ENCODE measurements around the gene SRD5A3.
"Not testable (repeated sequence)": the region's sequence is repeated elsewhere in the genome, so short reads cannot be mapped to it uniquely, and the experiment has no call there.

The SRD5A3 gene

DNA sequence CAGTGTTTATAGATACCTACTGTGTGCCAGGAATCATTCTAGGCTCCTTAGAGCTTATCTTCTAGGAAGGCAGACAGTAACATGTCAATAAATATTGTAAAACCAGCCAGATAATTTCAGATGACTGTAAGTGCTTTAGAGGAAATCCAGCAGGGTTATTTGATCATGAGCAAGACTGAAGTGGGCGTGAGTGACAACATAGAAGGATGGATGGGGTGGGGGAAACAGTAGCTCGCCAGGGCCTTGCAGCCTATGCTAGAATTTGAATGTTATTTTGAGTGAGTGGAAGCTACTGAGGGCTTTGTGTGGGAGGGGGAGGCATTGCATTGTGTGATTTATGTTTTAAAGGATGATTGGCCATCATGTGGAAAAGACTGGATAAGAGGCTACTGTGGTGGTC, 6.7 kb downstream of the SRD5A3 start:
- no peak overlapping the region for H3K4me3 ChIP-seq (ENCODE audit: low read depth, low read length)
- in situ Hi-C loops (cut with HindIII; ENCODE audit: low sequenced_read_pairs), result no loop called here
- no peak for DNase-seq (ENCODE audit: low read depth, low spot score)
- TF ChIP-seq, protein P1, sequence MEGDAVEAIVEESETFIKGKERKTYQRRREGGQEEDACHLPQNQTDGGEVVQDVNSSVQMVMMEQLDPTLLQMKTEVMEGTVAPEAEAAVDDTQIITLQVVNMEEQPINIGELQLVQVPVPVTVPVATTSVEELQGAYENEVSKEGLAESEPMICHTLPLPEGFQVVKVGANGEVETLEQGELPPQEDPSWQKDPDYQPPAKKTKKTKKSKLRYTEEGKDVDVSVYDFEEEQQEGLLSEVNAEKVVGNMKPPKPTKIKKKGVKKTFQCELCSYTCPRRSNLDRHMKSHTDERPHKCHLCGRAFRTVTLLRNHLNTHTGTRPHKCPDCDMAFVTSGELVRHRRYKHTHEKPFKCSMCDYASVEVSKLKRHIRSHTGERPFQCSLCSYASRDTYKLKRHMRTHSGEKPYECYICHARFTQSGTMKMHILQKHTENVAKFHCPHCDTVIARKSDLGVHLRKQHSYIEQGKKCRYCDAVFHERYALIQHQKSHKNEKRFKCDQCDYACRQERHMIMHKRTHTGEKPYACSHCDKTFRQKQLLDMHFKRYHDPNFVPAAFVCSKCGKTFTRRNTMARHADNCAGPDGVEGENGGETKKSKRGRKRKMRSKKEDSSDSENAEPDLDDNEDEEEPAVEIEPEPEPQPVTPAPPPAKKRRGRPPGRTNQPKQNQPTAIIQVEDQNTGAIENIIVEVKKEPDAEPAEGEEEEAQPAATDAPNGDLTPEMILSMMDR (IDR thresholded peaks at IDR 0.05; ENCODE audit: low read depth, low read length), result no peak

DNA sequence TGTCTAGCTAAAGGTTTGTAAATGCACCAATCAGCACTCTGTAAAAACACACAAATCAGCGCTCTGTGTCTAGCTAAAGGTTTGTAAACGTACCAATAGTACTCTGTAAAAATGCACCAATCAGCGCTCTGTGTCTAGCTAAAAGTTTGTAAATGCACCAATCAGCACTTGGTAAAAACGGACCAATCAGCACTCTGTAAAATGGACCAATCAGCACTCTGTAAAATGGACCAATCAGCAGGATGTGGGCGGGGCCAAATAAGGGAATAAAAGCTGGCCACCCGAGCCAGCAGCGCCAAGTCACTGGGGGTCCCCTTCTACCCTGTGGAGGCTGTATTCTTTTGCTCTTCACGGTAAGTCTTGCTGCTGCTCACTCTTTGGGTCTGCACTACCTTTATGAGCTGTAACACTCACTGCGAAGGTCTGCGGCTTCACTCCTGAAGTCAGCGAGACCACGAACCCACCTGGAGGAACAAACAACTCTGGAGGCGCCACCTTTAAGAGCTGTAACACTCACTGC, 7.2 kb downstream of the SRD5A3 start:
- DNase-seq (ENCODE audit: low read depth, low spot score); in situ Hi-C loops (cut with HindIII; ENCODE audit: low sequenced_read_pairs): not testable (repeated sequence)

DNA sequence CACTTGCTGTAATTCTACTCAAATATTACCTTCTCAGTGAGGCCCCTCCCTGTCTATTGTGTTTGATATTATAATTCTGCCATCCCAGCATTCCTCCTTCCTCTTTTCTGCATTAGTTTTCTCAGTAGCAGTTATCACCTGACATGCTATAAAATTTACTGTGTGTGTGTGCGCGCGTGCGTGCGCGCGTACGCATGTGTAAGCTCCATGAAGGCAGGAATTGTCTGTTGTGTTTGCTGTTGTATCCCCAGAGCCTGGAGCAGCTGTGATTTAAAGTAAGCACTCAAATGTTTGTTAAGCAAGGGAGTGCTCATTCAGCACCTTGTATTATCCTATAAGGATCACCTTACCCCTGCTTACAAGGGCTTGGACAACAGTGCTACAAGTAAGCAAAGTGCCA, 8.6 kb downstream of the SRD5A3 start:
- in situ Hi-C loops (cut with HindIII; ENCODE audit: low sequenced_read_pairs), result no loop called here
- TF ChIP-seq, protein P1 (IDR thresholded peaks at IDR 0.05; ENCODE audit: low read depth, low read length), result no peak
- H3K4me3 ChIP-seq (ENCODE audit: low read depth, low read length), result no peak overlapping the region
- no peak for DNase-seq (ENCODE audit: low read depth, low spot score)

More for the DNA sequence above, 7.2 kb downstream of the SRD5A3 start:
- not testable (repeated sequence) for H3K4me3 ChIP-seq (ENCODE audit: low read depth, low read length)

DNA sequence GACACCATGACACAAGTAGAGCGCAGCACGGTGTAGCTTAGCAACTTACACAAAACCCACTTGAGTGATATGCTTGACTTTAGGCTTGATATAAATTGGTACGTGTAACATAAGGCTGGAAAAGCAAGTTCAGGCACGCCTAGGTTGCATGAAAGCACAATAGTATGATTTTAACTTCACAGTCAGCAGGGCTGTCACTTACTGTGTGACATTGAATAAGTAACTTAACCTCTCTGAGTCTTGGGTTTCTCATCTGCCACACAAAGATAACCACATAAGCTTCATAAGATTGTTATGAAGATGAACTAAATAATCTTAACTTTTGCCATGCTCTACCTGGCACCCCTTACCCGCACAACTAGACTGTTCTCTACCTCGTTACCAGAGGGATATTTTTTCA, 9.5 kb downstream of the SRD5A3 start:
- in situ Hi-C loops (cut with HindIII; ENCODE audit: low sequenced_read_pairs), result no loop called here
- no peak for DNase-seq (ENCODE audit: low read depth, low spot score)
- TF ChIP-seq, protein P1 (IDR thresholded peaks at IDR 0.05; ENCODE audit: low read depth, low read length), result no peak
- no peak overlapping the region for H3K4me3 ChIP-seq (ENCODE audit: low read depth, low read length)

DNA sequence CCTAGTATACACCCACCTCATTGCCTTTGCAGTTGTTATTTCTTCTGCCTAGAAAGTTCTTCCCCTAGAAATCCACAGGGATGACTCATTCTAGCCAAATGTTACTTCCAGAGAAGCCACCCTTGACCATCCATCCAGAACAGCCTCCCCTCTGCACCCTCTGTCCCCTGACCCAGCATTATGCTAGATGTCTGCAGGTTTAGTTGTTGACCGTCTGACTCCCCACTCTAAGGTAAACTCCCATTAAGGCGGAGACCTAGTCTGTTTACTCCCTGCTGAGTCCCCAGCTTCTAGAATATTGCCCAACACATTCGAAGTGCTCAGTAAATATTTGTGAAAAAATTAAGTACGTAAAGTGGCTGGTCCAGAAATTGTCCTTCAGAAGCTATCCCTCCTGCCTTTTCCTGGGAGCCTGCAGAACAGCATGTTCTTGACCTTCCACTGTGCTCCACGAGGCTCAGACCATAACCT, 11.0 kb downstream of the SRD5A3 start:
- in situ Hi-C loops (cut with HindIII; ENCODE audit: low sequenced_read_pairs), result no loop called here
- H3K4me3 ChIP-seq (ENCODE audit: low read depth, low read length), result no peak overlapping the region
- TF ChIP-seq, protein P1 (IDR thresholded peaks at IDR 0.05; ENCODE audit: low read depth, low read length), result no peak
- DNase-seq (ENCODE audit: low read depth, low spot score), result peak; percentile 17

- DNase-seq (ENCODE audit: low read depth, low spot score), result no peak
- no peak overlapping the region for H3K4me3 ChIP-seq (ENCODE audit: low read depth, low read length)
- in situ Hi-C loops (cut with HindIII; ENCODE audit: low sequenced_read_pairs), result no loop called here
- TF ChIP-seq, protein P1 (IDR thresholded peaks at IDR 0.05; ENCODE audit: low read depth, low read length), result no peak
These were observed 12.2 kb downstream of the SRD5A3 start for GRCh38 chr4:55358246-55358645.

DNA sequence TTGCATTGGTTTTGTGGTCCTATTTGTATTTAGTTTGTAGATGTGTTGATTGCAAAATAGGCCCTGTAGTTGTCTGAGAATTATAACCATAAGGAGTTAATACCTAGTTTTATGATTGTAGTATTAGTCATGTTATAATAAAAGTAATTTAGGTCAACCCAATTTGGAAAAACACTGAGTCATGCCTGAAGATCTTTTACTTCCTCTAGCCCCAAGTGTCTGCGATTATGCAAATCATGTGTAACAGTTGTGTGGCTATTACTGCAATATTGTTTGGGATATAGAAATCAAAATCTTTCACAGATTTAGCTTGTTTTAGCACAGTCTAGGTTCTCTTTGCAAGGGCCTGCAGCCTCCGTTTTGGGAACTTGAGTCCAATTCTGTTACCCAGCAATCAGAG, 12.6 kb downstream of the SRD5A3 start:
- in situ Hi-C loops (cut with HindIII; ENCODE audit: low sequenced_read_pairs), result no loop called here
- TF ChIP-seq, protein P1 (IDR thresholded peaks at IDR 0.05; ENCODE audit: low read depth, low read length), result no peak
- DNase-seq (ENCODE audit: low read depth, low spot score), result peak; percentile 67
- no peak overlapping the region for H3K4me3 ChIP-seq (ENCODE audit: low read depth, low read length)
